Frontal cortex (tissue), 4 donors: ENCODE measurements around the gene ST6GALNAC5. TPM values are rescaled to one million over a fixed set of nuclear protein-coding genes. Genes with fewer than 3 reads are reported as not detected.
"Not testable (repeated sequence)": the region's sequence is repeated elsewhere in the genome, so short reads cannot be mapped to it uniquely, and the experiment has no call there.

Experiments
- DNase-seq, 2 donors: peaks; one replicate each; pipeline ENCODE4 v3.0.0; 2012; ENCODE audit warnings: low spot score in 2 of 2
- FAIRE-seq: peaks from 2 replicates; lab custom pipeline; 2012; peaks lifted over from hg19 to GRCh38; lab: Jason Lieb, UNC
- total RNA-seq: library from RNA; depleted of rRNA; stranded (reverse); fragments of >200 nt; gene quantifications from one replicate; pipeline ENCODE4 v1.2.3, GENCODE V29; 2014
- donor health status: control.
- donor health status: control.
- donor health status: control.

ST6GALNAC5 gene
- total RNA-seq, 1 donor from 2014 or later = 60.7 TPM

GRCh38 chr1:76929136-76929535, 61.9 kb downstream of the ST6GALNAC5 start:
- DNase-seq (no peak), FAIRE-seq (no peak)

GRCh38 chr1:76933847-76934815, 66.9 kb downstream of the ST6GALNAC5 start:
- no peak for FAIRE-seq

GRCh38 chr1:76938304-76938703, 71.0 kb downstream of the ST6GALNAC5 start:
- no peak for FAIRE-seq
- no peak for DNase-seq

More at GRCh38 chr1:76933847-76934815, 66.9 kb downstream of the ST6GALNAC5 start:
- no peak for DNase-seq

GRCh38 chr1:76939050-76939816, 72.0 kb downstream of the ST6GALNAC5 start:
- DNase-seq = no peak
- FAIRE-seq = no peak

- no peak for FAIRE-seq
- DNase-seq = no peak
These were observed 72.5 kb downstream of the ST6GALNAC5 start for GRCh38 chr1:76939817-76940216.

- FAIRE-seq (no peak), DNase-seq (no peak)
These were observed 73.5 kb downstream of the ST6GALNAC5 start for GRCh38 chr1:76940571-76941335.

GRCh38 chr1:76942549-76942948, 75.3 kb downstream of the ST6GALNAC5 start:
- DNase-seq (no peak), FAIRE-seq (no peak)

GRCh38 chr1:76944942-76945341, 77.7 kb downstream of the ST6GALNAC5 start:
- DNase-seq (no peak), FAIRE-seq (no peak)

- FAIRE-seq (no peak), DNase-seq (no peak)
These were observed 81.6 kb downstream of the ST6GALNAC5 start for GRCh38 chr1:76948846-76949245.

- FAIRE-seq = no peak
- DNase-seq = no peak
These were observed 82.2 kb downstream of the ST6GALNAC5 start for GRCh38 chr1:76949503-76949902.

- no peak for FAIRE-seq
- DNase-seq = no peak
These were observed 83.0 kb downstream of the ST6GALNAC5 start for GRCh38 chr1:76950306-76950705.

GRCh38 chr1:76951153-76951552, 83.9 kb downstream of the ST6GALNAC5 start:
- FAIRE-seq (no peak), DNase-seq (no peak)

GRCh38 chr1:76955652-76956051, 88.4 kb downstream of the ST6GALNAC5 start:
- DNase-seq (no peak), FAIRE-seq (no peak)

- no peak for FAIRE-seq
- DNase-seq = no peak
These were observed 90.7 kb downstream of the ST6GALNAC5 start for GRCh38 chr1:76957961-76958360.

- FAIRE-seq = no peak
- DNase-seq = no peak
These were observed 91.5 kb downstream of the ST6GALNAC5 start for GRCh38 chr1:76958828-76959227.

- no peak for FAIRE-seq
- no peak for DNase-seq
These were observed 92.3 kb downstream of the ST6GALNAC5 start for GRCh38 chr1:76959556-76959955.

- FAIRE-seq (no peak), DNase-seq (no peak)
These were observed 94.0 kb downstream of the ST6GALNAC5 start for GRCh38 chr1:76961181-76961819.

GRCh38 chr1:76961820-76962207, 94.5 kb downstream of the ST6GALNAC5 start:
- no peak for DNase-seq
- no peak for FAIRE-seq

GRCh38 chr1:76981267-76981666, 114.0 kb downstream of the ST6GALNAC5 start:
- not testable (repeated sequence) for FAIRE-seq, DNase-seq

GRCh38 chr1:76989976-76990375, 122.7 kb downstream of the ST6GALNAC5 start:
- FAIRE-seq (no peak), DNase-seq (no peak)
